ENCODE results near the gene MOB1B. TPM values are rescaled to one million over a fixed set of nuclear protein-coding genes. Genes with fewer than 3 reads are reported as not detected.
"Not testable (repeated sequence)": the region's sequence is repeated elsewhere in the genome, so short reads cannot be mapped to it uniquely, and the experiment has no call there.

Gene MOB1B
- polyA plus RNA-seq: 1 to 10 TPM; 2.3 to 4.5 (median 3.9) TPM

DNA sequence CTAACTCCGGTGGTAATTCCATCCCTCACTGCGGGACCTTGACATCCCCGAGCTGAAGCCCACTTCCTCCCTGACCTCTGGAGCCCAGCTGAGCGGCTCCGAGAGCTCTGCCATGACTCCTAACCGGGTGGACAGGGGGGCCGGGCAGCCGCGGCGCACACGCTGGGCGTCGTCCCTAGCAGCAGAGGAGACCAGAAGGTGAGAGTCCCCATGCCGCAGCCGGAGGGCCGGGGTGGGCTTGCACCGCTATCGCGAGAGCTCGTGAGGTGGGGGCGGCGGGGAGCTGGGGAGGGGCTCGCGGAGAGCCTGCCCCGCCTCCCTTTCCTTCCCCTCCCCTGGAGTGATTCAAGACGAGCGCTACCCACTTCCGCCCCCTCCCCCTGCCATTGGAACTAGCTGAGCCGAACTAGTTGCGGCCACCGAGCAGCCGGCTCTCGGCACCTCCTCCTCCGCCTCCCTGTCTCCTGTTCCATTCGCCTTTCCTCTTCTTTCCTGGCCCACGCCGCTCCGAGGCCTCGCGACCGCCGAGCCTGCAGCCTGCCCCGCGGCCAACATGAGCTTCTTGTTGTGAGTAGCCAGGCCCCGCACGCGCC lies at the start of gene MOB1B:
Gene MOB1B (plus strand): TSS at position 386 of the 593 bp plus-strand sequence. CDS start 168 bp downstream, at position 554.
- H3K27ac ChIP-seq (ENCODE audit: low read depth, low read length): peak within 1 kb of the TSS; percentile 20
- WGBS, 3 donors: 0 to 1% (median 1%) methylated on average over 33 to 46 of the region's 47 CpGs

DNA sequence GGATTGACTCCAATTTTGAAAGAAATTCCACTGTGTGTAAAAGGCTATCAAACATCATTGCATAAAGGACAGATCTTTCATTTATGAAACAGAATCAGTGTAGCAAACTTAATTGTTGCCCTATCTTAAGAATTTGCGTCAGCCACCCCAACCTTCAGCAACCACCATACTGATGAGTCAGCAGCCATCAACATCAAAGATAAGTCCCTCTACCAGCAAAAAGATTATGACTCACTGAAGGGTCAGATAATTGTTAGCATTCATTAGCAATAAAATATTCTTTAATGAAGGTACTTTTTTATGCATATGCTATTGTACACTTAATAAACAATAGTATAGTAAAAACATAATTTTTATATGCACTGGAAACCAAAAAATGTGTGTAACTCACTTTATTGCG lies 46.7 kb upstream of the MOB1B start:
- 98 to 100% (median 99%) methylated on average over 2 of the region's 2 CpGs for WGBS, 3 donors
- no peak overlapping the region for H3K27ac ChIP-seq (ENCODE audit: low read depth, low read length)

GRCh38 chr4:70858454-70858853 lies 43.7 kb upstream of the MOB1B start:
- 52 to 89% (median 84%) methylated on average over 4 of the region's 4 CpGs for WGBS, 3 donors
- no peak overlapping the region for H3K27ac ChIP-seq (ENCODE audit: low read depth, low read length)

DNA sequence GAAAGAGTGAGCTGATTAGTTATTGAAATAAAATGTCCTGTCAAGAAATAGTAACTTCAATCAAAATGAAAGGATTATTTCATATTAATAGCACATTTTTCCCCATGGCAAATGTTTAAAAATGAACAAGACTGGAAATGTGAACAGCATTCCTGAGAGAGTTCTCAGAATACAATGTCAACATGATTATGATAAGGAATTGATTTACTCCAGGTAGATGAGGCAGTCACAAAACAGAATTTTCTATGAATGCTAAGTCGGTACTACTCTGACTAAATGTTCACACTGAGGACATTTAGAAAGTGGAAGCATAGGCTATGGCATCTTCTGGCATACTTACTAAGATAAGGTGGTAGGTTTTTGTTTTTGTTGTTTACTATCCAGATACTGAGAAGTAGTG lies 43.1 kb upstream of the MOB1B start:
- 37 to 92% (median 91%) methylated on average over 1 of the region's 1 CpG for WGBS, 3 donors
- no peak overlapping the region for H3K27ac ChIP-seq (ENCODE audit: low read depth, low read length)

DNA sequence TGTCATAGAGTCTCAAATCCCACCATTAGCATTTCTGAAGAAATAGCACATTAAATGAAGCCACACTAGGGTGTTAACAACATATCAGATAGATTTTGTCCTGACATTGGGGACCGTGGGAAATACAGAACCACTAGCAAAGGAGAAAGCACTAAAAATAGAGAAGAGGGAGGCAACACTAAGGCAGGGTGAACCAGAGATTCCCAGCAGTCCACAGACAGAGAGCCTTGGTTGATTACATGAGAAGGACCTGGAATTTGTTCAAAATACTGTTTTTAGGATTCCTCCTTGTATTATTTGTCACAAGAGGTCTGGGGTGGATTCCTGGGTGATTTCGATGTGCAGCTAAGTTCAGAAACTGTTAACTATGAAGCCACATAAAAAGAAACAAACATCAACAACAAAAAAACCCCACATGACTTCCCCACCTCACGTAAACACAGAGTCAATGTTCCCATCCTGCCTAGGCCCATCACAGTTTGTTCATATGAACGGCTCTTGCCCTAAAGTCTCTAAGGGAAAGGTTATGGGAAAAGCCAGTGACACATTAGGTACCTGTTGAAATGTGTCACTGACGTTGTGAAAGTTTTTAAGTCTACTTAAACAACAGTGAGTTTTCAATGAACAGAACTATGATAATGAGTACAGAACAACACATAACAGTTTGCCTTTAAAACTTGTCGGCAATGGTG lies 38.9 kb upstream of the MOB1B start:
- WGBS, 3 donors: 62 to 71% (median 67%) methylated on average over 6 of the region's 6 CpGs

DNA sequence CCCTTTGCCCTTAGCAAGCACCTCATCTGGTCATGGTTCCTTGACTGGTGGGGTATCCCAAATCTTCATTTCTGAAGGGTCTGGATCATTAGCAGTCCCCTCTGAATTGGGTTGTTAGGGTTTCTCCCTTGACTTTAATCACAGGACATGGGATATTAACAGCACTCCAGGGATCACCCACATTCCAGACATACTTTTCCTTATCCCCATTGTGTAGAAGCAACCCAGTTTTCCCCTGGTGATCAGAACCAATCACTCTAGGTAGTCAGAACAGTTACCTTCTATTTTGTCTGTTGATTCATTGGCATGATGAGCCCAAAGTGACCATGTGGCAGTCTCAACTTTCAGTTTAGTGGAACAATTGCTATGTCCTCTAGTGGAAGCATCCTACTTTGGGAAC lies 33.4 kb upstream of the MOB1B start:
- no peak overlapping the region for H3K27ac ChIP-seq (ENCODE audit: low read depth, low read length)

More for the DNA sequence above, 38.9 kb upstream of the MOB1B start:
- H3K27ac ChIP-seq (ENCODE audit: low read depth, low read length): no peak overlapping the region

DNA sequence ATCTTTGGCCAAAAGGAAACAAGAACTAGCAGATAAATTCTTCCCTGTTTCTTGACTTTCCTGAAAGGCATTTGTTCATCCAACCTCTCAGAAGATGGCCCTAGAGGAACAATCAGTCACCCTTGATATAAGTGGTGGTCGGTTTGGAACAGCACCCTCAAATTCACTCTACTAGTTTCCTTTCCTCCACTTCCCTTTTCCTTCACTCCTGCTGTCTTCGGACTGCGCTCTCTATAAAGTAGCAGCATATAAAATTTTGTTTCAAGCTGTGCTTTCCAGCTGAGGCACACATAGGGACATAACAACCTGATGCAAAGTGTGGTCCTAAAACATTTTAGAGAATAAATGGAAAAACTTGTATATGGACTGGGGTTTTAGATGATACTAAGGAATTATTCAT lies 29.0 kb upstream of the MOB1B start:
- 82 to 86% (median 84%) methylated on average over 3 of the region's 3 CpGs for WGBS, 3 donors
- H3K27ac ChIP-seq (ENCODE audit: low read depth, low read length): no peak overlapping the region

- H3K27ac ChIP-seq (ENCODE audit: low read depth, low read length): no peak overlapping the region
- WGBS, 3 donors: 90 to 92% (median 91%) methylated on average over 19 of the region's 19 CpGs
Measured at GRCh38 chr4:70874268-70875156, 27.7 kb upstream of the MOB1B start.

- WGBS, 3 donors: 77 to 90% (median 77%) methylated on average over 3 of the region's 3 CpGs
- no peak overlapping the region for H3K27ac ChIP-seq (ENCODE audit: low read depth, low read length)
Measured at GRCh38 chr4:70877556-70877955, 24.6 kb upstream of the MOB1B start.

GRCh38 chr4:70880739-70881138 lies 21.4 kb upstream of the MOB1B start:
- WGBS, 3 donors: 36 to 82% (median 82%) methylated on average over 3 of the region's 3 CpGs
- no peak overlapping the region for H3K27ac ChIP-seq (ENCODE audit: low read depth, low read length)

GRCh38 chr4:70885174-70885573 lies 17.0 kb upstream of the MOB1B start:
- WGBS, 3 donors: 52 to 68% (median 57%) methylated on average over 6 of the region's 6 CpGs
- no peak overlapping the region for H3K27ac ChIP-seq (ENCODE audit: low read depth, low read length)

GRCh38 chr4:70892086-70892769 lies 9.9 kb upstream of the MOB1B start:
- WGBS, 3 donors: 46 to 91% (median 47%) methylated on average over 11 of the region's 11 CpGs
- no peak overlapping the region for H3K27ac ChIP-seq (ENCODE audit: low read depth, low read length)

DNA sequence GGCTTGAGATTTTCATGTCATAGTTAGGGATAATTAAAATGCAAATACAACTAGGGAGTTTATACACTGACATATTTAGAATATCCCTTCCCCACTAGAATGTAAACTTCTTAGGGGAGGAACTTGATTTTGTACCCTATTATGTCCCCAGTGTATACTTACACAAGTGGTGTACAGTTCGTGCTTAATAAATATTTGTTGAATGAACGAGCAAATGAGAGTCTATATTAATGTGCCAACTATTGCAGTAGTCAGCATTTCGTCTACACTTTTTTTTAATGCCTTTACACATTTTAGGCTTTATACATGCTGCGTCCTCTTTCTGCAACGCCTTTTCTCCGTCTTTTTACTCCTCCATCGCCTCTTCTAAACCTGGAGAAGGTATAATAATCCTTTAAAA lies 8.4 kb upstream of the MOB1B start:
- H3K27ac ChIP-seq (ENCODE audit: low read depth, low read length): no peak overlapping the region
- 70 to 79% (median 70%) methylated on average over 7 of the region's 7 CpGs for WGBS, 3 donors

- H3K27ac ChIP-seq (ENCODE audit: low read depth, low read length): no peak overlapping the region
- 71 to 77% (median 74%) methylated on average over 2 of the region's 2 CpGs for WGBS, 3 donors
Measured at GRCh38 chr4:70895405-70895804, 6.8 kb upstream of the MOB1B start.

DNA sequence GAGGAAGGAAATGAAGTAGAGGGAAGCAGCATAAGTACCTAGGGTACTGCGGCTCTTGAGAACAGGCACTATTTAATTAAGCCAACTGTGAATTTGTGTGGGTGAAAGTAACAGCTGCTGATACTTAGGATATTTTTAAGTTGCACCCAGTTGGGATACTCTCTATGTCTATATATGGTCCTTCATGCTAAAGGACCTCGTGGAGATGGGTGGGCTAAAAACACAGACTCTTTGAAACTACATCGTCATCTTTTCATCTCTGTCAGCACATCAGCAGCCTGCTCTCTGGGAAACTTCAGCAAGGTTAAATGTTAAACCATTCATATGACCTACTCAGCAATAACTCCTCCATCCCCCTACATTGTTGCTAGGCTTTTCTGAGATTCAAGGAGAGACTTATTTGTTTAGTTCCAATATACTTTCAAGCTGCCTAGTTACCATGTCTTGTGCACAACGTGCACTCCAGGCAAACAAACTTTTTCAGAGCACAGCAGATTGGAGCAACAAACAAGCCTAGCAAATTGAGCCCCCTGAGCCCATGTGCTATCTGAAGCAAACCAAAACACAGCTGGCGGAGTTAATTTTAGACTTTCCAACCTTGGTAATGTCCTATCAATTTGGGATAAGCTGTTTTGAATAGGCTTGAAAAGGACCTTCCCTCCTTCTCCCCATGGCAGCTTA lies 6.2 kb upstream of the MOB1B start:
- no peak overlapping the region for H3K27ac ChIP-seq (ENCODE audit: low read depth, low read length)
- WGBS, 3 donors: 46 to 47% (median 46%) methylated on average over 5 of the region's 5 CpGs

- not testable (repeated sequence) for H3K27ac ChIP-seq (ENCODE audit: low read depth, low read length)
- 88 to 93% (median 91%) methylated on average over 6 of the region's 6 CpGs for WGBS, 3 donors
Measured at GRCh38 chr4:70898581-70898980, 3.6 kb upstream of the MOB1B start.

DNA sequence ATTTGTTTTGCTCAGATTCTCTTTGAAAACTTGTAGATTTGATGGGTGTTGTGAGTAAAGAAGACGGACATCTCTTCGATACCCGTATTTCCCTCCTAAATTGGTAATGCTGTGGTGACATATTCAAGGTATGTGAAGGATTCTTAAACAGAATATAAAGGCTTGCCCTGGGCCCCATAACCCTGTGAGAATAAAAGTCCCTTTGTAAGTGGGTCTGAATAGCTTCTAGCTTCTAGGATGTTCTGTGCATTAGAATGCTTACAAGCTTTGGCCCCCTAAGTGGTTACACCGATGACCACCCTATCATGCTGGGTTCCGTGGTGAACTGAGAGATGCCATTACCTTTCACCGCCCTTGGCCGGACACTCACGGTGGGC lies 574 bp upstream of the MOB1B start:
- 24 to 30% (median 25%) methylated on average over 8 of the region's 8 CpGs for WGBS, 3 donors
- no peak overlapping the region for H3K27ac ChIP-seq (ENCODE audit: low read depth, low read length)

DNA sequence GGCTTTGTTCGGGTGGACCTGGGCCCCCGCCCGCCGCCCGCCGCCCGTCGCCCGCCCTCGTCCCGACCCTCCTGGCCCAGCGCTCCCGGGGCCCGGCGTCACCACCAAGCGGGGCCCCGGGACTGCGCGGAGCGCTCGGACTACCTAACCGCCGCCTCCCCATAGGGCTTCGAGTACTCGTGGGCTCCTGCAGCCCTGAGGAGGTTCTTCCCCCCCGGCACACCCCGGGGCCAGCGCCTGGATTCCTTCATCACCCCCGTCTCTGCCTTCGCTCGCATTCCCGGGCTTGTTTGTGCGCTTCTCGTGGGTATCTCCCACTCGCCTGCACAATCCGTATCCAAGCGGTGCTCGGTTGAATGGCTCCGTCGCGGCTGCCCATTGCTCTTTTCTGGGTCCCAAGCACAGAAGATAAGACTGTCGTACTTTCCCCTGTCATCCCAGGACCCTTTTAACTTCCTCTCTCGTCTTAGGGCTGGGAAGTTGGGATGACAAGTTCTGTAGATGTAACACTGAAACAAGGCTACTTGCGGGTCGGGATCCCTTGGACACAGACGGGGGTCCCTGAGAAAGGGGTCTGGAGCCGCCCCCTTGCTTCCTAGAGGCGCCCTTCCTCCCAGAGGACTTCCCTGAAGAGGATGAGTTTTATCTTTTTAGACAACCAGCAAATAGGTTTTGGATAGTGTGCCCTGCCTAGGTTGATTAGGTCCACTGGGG lies 565 bp downstream of the MOB1B start:
- 0 to 1% (median 0%) methylated on average over 34 to 48 of the region's 48 CpGs for WGBS, 3 donors
- peak overlapping the region; percentile 20 for H3K27ac ChIP-seq (ENCODE audit: low read depth, low read length)

Data from adipose tissue (tissue), 3 donors.